Measurements from ENCODE around the gene SLC52A1.
"Not testable (repeated sequence)": the region's sequence is repeated elsewhere in the genome, so short reads cannot be mapped to it uniquely, and the experiment has no call there.

Gene SLC52A1

DNA sequence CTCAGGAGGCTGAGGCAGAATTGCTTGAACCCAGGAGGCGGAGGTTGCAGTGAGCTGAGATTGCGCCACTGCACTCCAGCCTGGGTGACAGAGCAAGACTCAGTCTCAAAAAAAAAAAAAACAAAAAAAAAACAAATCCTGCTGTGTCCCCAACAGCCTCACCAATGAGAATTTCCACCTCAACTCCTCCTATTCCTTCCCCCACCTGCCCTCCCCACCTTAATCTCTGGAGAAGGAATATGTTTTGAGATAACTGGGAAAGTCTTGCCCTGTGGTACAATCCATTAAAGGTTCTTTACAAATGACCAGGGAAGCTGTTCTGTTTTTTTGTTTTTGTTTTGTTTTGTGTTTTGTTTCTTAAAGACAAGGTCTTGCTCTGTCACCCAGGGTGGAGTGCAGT is 5.1 kb downstream of the SLC52A1 start:
- not testable (repeated sequence) for DNase-seq

DNA sequence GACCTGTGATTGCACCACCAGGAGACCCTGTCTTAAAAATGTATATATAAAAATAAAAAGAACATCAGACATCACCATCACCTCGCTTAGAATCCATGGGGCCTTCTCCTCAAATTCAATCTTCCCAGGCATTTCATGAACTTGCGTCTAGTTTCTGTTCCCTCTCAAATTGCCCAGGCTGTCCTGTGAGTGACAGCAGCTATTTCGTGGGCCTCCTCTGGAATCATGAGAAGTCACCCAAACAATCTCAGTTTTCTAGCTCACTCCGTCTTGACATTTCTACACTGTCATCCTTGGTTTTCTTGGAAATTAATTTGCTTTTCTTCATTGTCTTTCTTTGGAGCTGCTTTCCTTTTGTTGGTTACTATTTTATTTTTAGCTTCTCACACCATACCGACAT is 7.3 kb downstream of the SLC52A1 start:
- no peak for DNase-seq

DNA sequence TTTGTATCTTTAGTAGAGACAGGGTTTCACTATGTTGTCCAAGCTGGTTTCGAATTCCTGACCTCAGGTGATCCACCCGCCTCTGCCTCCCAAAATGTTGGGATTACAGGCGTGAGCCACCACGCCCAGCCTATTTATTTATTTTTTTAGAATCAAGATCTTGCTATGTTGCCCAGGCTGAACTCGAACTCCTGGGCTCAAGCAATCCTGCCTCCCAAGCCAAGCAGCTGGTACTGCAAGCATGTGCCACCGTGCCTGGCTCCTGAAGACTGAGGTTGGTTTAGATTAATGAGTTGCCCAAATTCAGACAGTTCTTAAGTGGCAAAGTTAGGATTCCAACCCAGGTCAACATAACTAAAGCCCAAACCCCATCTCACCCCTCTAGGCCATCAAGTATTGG is 7.9 kb downstream of the SLC52A1 start:
- no peak for DNase-seq

DNA sequence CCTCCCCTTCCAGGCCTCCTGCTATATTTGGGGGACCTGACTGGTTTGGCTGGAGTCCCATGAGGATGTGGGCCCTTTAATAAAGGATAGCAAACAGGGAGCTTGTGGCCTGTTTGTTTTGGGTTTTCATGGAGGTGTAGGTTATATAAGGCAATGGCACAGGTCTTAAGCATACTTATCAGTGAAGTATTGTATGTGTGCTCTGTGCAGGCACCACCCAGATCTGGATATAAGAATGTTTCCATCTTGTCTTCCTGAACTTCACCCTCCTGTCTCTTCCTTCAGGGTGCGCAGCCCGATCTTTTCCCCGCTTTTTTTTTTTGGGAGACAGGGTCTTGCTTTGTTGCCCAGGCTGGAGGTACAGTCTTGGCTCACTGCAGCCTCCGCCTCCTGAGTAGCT is 10.6 kb downstream of the SLC52A1 start:
- no peak for DNase-seq

DNA sequence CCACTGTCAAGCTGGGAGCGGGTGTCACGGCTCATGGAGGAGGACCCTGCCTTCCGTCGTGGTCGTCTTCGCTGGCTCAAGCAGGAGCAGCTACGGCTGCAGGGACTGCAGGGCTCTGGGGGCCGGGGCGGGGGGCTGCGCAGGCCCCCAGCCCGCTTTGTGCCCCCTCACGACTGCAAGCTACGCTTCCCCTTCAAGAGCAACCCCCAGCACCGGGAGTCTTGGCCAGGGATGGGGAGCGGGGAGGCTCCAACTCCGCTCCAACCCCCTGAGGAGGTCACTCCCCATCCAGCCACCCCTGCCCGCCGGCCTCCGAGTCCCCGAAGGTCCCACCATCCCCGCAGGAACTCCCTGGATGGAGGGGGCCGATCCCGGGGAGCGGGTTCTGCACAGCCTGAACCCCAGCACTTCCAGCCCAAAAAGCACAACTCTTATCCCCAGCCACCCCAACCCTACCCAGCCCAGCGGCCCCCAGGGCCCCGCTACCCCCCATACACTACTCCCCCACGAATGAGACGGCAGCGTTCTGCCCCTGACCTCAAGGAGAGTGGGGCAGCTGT is 11.6 kb downstream of the SLC52A1 start:
- no peak for DNase-seq

DNA sequence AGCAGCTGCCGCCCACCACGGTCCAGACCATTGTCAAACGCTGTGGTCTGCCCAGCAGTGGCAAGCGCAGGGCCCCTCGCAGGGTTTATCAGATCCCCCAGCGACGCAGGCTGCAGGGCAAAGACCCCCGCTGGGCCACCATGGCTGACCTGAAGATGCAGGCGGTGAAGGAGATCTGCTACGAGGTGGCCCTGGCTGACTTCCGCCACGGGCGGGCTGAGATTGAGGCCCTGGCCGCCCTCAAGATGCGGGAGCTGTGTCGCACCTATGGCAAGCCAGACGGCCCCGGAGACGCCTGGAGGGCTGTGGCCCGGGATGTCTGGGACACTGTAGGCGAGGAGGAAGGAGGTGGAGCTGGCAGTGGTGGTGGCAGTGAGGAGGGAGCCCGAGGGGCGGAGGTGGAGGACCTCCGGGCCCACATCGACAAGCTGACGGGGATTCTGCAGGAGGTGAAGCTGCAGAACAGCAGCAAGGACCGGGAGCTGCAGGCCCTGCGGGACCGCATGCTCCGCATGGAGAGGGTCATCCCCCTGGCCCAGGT is 13.0 kb downstream of the SLC52A1 start:
- no peak for DNase-seq

DNA sequence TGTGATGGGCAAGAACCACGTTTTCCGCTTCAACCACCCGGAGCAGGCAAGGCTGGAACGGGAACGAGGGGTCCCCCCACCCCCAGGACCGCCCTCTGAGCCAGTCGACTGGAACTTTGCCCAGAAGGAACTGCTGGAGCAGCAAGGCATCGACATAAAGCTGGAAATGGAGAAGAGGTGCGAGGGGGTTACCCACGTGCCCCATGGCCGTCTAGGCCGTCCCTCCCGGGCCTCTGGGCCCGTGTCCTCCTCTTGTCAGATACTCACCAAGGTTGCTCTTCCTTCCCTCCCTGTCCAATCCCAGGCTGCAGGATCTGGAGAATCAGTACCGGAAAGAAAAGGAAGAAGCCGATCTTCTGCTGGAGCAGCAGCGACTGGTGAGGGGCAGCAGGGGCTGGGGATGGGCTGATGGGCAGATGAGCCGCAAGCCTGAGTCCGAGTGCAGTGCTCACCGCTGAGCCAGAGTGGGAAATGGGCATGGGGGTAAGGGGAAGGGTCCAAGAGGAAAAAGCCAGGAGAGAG is 14.7 kb downstream of the SLC52A1 start:
- no peak for DNase-seq

DNA sequence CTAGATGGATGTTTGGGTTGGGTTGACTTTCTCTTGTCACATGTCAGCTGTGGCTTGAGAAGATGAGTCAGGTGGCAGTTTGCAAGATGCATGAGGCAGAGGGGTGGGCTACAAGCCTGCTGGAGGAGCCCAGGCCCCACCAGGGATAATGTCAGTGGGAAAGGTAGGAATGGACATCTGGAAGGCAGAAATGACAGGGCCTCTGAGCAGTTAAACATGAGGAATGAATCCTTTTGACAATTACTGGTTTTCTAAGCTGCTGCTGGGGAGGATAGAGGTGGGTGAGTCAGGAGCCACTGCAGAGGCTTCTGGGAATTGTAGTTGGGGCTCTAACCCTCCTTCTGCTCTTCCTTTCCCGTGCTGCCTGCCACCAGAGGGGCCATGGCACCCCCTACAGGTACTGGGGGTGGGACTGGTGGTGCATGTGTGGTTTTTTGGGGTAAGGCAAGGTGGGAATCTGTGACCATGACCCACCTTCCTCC is 15.7 kb downstream of the SLC52A1 start:
- DNase-seq: no peak

DNA sequence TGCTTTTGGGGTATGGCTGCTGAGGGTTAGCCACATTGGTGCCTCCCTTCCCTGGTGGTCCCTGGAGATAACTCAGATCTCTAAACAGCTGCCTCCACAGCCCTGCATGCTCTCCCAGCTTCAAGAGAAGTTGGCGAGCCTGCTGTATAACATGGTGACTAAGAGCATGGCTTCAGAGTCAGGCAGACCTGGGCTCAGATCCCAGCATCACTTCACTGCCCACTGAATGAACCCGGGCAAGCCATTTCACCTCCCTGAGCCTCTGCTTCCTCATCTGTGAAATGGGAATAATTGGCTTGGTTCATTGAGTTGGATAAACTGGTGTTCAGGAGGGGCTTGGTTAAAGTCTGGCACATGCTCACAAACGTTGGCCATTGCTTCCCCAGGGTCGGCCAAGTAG is 20.9 kb downstream of the SLC52A1 start:
- DNase-seq: no peak

DNA sequence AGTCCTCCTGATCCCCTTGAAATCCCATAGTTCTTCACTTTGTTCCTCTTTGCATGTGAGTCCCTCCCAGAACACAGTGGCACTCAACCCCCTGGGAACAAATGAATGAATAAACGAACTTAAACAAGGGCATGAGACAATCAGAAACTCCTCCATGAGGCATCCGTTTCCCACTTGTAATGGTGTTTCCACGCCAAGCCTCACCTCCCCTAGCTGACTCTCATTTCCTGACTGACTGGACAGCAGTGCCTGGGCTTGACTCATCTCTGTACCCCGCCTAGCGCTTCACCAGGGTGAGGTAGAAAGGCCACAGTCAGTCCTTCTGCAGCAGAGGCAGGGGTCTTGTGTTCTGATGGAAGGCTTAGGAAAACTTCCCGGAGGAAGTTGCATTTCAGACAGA is 23.3 kb downstream of the SLC52A1 start:
- no peak for DNase-seq

DNA sequence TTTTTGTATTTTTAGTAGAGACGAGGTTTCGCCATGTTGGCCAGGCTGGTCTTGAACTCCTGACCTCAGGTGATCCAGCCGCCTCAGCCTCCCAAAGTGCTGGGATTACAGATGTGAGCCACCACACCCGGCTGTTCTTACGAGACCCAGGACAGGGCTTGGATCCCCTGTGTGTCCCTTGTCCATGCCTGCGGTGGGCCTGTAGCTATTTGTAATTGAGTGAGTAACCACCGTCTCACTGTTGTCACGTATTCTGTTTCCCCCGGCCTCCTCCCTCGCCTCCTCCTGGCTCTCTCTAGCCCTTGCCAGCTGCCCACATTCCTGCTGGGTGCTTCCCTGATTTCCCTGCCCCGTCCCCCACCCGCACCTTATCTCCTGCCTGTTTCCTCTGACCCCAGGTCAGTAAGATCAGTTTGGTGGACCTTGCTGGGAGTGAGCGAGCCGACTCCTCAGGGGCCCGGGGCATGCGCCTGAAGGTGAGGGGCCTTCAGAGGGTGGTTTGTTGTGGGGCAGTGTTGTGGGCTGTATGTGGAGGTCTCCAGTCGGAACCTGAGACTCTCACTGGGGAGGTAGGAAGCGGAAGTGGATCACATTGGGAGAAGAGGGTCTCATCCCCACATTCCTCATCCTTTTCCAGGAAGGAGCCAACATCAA is 31.9 kb downstream of the SLC52A1 start:
- DNase-seq: no peak

DNA sequence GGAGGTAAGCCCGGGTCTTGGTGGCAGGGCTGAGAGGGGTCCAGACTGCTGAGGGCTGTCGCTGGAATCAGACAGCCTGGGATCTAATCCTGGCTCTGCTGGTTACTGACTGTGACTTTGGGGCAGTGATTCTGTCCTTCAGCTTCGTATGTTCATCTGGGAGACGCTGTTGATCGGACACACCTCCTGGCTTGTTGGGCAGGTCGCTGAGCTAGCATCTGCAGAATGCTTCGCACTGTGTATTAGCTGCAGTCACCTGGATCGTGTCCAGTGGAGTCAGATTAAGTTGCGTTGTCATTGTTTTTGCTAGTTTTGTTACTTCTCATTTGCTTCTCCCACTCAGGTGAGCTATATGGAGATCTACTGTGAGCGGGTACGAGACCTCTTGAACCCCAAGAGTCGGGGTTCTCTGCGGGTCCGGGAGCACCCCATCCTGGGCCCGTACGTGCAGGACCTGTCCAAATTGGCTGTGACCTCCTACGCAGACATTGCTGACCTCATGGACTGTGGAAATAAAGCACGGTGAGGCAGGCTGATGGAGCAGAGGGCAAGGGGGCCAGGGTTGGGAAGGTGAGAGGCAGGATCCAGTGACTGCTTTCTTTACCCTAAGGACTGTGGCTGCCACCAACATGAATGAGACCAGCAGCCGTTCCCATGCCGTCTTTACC is 33.0 kb downstream of the SLC52A1 start:
- no peak for DNase-seq

DNA sequence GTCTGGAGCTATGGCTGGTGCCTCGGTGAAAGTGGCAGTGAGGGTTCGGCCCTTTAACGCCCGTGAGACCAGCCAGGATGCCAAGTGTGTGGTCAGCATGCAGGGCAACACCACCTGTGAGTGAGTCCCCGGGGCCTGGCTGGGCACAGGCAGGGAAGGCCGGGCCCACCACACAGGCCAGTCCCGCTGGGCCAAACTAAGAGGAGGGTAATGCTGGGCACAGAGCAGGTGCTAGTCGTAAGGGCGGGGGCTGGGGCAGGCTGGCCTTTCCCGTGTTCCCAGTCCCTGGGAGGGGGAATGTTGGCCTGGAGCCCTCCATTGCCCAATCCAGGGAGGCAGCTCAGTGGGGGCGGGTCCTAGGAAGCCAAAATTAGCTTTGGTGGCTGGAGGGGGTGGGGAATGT is 35.0 kb downstream of the SLC52A1 start:
- no peak for DNase-seq

DNA sequence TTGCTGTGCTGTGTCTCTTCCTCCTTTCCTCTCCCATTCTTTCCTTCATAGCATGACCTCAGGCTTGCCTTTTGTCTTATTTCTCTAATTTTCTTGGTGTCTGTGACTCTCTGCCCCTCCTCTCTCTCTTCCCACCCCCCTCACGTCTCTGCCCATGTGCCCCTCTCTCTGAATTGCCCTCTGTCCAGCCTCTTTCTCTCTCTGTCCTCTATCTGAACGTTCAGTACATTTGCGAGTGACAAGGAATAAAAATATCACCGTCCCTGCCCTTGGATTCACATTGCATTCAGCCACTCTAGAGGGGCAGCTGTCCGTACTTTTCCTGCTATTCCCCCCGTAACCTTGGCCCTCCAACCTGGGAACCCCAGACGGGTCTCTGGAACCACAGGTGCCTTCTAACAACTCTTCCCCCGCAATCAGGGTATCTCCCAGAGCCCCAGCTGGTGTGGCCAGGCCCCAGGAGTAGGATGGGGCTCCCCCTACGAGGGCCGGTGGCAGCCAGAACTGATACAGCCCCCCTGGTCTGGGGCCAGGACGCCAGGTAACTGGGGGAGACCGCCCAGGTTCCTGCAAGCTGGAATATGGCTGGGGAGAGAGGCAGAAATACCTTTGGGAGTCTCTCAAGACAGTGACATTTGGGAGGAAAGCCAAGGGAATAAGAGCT is 35.7 kb downstream of the SLC52A1 start:
- DNase-seq: no peak

DNA sequence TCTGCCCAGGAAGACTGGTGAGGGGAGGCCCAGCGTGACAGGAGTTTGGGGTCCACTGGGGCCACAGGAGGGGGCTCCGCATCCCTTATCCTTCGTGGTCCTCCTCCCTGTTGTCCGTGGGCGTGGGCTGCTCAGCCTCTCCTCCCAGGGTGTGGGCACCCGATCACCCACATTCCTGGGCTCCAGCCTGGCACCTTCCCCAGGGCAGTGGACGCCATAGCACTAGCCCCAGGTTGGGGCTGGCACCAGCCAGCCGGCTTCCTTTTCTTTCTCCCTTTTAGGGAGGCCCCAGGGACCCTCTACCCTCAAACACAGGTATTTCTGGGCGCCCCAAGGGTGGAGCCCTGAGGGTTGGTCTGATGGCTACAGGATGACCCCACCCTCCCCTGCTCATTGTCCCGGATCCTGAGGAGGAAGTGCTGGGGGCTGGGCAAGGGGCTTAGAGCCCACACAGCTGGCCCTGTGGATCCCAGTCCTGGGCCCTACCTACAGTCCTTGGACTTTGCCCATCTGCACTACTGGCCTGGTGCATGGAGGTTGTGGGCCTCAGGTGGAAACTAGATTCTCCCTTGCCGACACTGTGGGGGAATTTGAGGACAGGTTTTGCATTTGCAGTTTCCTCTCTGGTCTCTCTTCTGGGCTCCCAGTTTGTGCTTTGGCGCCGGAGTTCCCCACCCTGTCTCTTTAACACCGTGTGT is 36.3 kb downstream of the SLC52A1 start:
- DNase-seq: no peak

DNA sequence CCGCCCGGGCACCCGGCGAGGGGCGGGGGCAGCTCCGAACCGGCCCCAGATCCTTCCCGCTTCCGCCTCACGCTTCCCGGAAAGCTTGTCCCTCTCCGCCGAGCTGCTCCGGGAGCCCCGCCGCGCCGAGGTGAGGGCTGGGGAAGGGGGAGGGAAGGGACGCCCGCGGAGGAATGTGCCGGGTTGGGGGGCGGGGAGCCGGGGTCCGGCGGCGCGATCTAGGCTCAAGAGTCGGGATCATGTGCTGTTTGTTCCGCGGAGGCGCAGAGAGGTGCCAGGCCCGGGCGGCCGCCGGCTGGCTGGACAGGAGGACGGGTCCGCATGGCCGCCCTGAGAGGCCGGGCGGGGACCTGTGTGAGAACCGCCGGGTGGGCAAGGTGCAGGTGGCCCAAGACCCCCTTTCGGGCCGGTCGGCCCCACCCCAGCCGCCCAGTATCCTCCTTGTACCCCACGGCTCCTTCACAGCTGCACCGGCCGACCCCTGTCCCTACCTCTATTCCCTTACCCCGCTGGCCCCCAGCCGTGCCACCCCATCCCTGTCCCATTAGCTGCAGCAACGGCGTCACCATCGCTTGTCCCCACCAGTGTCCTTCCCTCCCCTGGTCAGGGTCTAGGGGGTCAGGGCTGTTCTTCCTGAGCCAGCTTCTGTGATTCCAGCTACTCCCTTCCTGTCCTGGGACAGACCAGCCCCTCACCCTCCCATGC is 37.0 kb downstream of the SLC52A1 start:
- DNase-seq: peak in 1 of 2 experiments; percentile 22

DNA sequence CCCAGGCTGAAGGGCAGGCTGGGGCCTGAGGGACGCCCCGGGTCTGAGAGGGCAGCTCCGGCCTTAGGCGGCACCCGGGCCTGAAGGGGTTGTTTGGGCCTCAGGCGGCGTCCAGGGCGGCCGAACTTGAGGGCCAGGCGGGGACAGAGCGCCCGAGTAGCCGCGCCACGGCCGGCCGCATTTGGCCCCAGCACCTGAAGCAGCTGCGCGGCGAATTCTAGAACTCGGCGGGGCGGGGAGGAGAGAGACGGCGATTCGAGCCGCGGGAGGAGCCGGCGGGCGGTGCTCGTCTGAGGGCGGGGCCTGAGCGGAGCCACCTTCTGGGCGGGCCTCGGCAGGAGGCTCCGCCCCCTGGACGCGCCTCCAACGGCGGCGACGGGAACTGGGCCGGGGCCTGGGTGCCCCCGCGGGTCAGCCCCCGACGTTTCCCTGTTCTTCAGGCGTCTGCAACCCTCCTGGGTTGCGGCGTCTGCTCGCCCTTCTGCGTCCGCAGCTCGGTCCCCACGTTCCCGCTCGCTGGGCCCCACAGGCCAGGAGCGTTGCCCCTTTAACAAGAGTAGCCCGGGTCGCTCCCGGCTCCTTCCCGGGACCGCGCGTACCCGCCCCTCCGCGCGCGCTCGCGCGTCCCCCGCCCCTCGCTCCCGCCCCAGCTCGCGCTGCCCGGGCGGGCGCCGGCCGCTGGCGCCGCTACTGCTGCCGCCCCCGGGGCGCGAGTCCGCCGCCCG is 37.8 kb downstream of the SLC52A1 start, which contains the start of the genes INCA1 and KIF1C:
Gene INCA1, minus strand, starts transcription at position 221 of the 725 bp plus-strand sequence. CDS start 3,085 bp downstream, outside the sequence.
Gene KIF1C, plus strand, starts transcription at position 649 of the 725 bp plus-strand sequence. CDS start 2,297 bp downstream, outside the sequence.
- DNase-seq: peak; percentile 76 to 82

DNA sequence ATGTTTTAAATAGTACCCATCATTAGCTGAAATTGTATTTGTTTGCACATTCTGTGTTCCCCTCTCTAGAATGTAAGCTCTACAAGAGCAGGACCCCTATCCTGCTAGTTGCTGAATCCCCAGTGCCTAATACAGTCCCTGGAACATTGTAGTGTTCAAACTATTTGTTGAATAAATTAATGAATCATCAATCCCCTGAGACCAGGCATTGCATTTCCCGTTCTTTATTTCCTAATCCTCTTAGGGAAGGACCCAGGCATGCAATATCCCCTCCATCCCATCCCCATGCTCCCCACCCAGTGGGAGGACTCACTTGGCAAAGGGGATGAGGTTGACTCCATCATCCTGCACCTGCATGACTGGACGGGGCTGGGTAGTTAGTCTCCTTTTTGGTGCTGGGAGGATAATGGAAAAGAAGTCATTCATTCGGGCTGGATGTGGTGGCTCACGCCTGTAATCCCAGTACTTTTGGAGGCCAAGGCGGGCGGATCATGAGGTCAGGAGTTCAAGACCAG is 41.1 kb downstream of the SLC52A1 start:
- no peak for DNase-seq

DNA sequence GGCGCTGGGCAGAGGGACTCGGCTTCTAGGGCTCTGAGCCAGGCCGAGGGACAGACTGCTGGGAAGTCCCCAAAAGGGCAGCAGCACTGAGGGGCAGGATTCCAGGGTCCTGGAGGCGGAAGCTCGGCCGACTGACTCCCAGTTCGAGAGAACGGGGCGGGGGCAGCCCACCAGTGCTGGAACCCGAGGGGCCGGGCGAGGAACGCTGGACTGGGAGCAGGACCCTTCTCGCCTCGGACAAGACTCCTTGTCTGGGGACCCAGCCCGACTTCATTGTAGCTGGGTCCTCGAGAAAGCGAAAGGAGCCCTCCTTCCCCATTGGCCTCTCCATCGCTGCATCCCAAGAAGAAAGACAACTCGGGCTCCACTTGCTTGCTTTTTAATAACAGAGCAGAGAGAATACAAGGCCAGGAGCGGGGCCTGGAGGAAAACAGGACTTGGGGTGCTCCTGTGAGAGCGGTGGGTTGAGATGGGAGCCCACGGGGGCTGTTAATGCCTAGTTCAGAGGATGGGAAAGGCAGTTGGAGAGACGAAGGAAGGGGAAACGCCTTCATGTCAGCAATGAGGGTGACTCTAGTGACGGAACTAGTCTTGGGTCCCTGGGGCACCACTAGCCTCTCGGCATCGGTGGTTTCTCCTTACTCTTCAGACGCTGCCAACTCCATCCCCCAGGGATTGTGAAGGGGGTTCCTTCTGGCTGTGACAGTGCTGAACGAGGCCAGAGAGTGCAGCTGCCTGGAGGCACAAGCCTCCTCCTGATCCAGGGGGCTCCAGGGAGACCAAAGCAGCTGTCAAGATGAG is 47.3 kb downstream of the SLC52A1 start:
- DNase-seq: no peak

Data from NCI-H2081 (cell line).